Stimulated activated CD4-positive, alpha-beta T cell treated with anti-CD3 and anti-CD28 coated beads, Interleukin-2, amount 100 ng/mL, for 48 hours (primary cell): Measurements from ENCODE around the gene ERMN.
"Not testable (repeated sequence)": the region's sequence is repeated elsewhere in the genome, so short reads cannot be mapped to it uniquely, and the experiment has no call there.

Source experiments
- DNase-seq, 2 donors: peaks; one replicate each; pipeline ENCODE4 v3.0.0-alpha.2; 2020

Gene ERMN

DNA sequence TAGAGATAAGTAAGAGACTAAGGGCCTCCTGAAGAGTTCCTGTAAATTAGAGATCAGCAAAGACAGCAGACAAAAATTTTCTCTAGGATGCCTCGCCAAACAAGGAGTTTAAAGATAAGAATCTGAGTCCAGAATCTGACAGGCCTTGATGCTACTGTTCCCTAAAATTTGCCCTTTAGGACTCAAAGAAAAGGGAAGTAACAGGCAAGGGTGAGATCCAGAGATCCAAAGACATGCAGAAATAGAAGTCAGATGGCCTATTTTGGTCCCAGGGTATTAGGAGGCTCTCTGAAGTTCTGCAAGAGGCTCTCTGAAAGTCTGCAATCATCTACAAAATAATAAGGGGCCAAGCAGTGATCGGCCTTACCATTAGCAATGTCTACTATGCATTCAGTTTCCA, 35.1 kb downstream of the ERMN start:
- no peak for DNase-seq

DNA sequence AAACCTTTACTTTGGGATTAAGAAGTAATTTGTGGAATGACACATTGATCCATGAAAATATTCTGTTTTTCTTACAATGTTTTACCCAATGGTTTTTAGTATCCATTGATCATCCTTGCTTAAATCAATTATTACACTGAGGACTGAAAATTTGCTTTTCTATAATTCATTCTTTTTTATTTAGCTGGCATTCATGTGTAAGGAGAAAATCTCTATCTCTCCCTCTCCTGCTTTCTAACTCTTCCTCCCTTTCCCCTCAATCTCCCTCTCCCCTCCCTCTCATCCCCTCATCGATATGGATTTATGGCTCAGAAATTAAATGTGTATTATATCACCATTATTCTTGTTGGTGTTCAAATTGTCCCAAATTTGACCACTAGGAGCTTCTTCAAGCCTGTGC, 38.5 kb downstream of the ERMN start:
- no peak for DNase-seq

DNA sequence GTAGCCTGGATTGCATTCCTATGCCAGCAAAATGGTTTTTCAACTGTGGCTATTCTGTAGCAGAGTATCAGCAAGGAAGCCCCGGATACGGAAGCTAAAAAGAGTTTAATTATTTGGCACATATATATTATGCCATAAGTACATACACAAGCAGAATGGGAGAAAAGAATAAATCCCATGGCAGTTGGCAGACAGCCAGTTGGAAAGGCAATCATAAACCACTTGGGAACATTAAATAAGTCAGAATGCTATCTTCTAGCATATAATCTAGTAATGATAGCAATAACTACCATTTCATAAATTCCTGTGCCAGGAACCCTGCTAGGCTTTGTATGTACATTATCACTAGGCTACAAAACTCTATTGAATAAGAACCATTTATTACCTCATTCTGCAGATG, 42.2 kb downstream of the ERMN start:
- DNase-seq = no peak

DNA sequence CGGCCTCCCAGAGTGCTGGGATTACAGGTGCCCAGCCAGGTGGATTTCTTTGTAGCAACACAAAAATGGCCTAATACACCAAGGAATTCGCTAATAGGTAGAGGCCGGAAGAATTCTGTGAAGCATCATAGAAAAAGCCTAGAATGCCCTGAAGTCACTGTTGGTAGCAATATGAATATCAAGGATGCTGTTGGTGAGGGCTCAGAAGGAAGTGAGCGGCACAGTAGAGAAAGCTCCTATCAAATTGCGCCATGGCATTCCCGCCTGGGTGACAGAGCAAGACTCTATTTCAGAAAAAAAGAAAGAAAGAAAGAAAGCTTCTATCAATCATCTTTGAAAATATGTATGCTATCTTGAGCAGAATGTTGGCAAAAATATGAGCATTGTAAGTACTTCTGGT, 44.3 kb downstream of the ERMN start:
- no peak for DNase-seq

DNA sequence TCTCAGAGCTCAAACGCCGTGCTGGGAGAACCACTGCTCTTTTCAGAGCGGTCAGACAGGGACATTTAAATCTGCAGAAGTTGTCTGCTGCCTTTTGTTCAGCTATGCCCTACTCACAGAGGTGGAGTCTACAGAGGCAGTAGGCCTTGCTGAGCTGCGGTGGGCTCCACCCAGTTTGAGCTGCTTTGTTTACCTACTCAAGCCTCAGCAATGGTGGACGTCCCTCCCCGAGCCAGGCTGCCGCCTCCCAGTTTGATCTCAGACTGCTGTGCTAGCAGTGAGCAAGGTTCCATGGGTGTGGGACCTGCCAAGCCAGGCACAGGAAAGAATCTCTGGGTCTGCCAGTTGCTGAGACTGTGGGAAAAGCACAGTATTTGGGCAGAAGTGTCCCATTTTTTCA, 46.3 kb downstream of the ERMN start:
- DNase-seq = not testable (repeated sequence)

DNA sequence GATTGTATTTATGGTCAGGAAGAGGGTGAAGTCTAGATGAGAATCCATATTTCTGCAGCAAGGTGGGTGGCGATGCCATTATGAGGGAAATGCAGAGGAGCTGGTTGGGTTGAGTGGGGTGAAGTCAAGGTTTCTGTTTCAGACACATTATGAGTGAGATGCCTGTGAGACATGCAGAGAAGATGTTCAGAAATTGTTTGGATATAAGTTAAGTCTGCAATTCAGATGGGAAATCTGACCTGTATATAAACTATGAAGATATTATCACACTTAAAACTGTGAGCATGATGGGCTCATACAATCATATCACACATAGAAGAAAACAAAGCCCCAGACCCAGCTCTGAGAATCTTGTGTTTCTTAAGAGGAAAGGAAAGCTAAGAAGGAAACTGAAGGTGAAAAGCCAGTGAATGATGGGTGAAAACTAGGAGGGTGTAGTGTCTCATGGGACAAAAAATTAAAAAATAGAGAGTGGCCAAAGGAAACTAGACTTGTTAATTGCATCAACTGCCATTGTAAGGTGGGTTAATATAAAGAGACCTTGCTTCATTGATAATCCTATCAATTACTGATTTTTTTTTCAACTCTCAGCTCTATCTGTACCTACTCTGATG, 53.9 kb downstream of the ERMN start:
- no peak for DNase-seq

DNA sequence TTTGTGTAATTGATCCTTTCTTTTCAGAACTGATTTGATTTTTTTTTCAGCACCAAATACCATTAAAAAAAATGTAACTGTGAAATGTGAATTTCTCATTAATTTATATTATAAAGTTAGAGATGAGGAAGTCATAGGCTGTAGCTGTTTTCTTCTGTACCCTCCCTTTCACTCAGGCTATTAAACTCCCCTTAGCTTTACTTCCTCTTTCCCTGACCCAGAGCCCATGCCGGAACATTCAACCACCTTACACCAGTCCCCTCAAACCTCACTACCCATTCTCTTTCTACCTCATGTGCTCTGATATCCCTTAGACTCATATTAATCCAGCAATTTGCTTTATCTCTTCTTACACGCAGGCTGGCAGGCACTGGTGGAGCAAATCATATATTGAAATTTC, 55.7 kb downstream of the ERMN start:
- DNase-seq = no peak

DNA sequence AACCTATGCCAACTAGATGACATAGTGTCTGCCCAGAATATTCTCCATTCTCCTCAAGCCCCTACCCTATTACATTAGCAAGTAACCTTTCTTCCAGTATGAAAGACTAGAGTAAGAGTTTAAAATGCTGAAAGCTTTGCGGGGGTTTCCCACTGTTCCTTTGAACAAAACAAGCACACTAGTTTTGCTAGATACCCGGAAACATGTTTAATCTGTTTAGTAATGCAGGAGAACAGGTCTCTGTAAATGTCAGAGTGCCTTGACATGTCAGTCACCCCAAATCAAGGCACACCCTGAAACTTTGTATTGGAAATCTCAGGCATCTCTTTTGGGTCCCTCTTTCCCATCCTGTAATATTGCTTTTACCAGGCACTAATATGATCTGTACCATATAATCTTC, 56.6 kb downstream of the ERMN start:
- no peak for DNase-seq
